WI38 (cell line): ENCODE results near the gene PFDN5.
"Not testable (repeated sequence)": the region's sequence is repeated elsewhere in the genome, so short reads cannot be mapped to it uniquely, and the experiment has no call there.

ENCODE experiments used
- H3K4me3 ChIP-seq: 2 replicates; pipeline ENCODE4 v1.5.1; 2011; ENCODE audit warnings: low read depth, mild to moderate bottlenecking, control low read depth, low read length
- TF ChIP-seq, protein P1 (sequence below): IDR thresholded peaks from 2 replicates; pipeline ENCODE4 v1.5.1; 2012; ENCODE audit warnings: low read depth, mild to moderate bottlenecking, control low read depth, low read length

PFDN5 gene

DNA sequence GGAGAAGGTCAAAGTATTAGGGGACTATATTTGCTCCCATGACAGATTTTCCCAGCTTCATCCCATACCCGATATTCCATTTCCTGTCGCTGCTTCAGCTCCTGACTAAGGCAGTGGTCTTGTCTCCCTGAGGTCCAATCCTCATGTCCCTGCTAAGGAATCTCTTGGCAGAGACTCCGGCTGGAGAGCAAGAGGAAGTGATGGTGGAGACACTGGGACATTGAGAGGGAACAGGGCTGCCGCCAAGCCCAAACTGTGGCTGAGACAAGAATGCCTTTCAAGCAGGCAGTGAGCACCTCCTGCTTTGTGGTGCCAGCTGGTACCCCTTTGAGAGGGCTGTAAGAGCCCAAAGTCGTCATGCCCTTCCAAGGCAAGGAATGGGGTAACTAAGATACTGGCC is 35.3 kb downstream of the PFDN5 start:
- TF ChIP-seq, protein P1, sequence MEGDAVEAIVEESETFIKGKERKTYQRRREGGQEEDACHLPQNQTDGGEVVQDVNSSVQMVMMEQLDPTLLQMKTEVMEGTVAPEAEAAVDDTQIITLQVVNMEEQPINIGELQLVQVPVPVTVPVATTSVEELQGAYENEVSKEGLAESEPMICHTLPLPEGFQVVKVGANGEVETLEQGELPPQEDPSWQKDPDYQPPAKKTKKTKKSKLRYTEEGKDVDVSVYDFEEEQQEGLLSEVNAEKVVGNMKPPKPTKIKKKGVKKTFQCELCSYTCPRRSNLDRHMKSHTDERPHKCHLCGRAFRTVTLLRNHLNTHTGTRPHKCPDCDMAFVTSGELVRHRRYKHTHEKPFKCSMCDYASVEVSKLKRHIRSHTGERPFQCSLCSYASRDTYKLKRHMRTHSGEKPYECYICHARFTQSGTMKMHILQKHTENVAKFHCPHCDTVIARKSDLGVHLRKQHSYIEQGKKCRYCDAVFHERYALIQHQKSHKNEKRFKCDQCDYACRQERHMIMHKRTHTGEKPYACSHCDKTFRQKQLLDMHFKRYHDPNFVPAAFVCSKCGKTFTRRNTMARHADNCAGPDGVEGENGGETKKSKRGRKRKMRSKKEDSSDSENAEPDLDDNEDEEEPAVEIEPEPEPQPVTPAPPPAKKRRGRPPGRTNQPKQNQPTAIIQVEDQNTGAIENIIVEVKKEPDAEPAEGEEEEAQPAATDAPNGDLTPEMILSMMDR: no peak
- H3K4me3 ChIP-seq: no peak overlapping the region

DNA sequence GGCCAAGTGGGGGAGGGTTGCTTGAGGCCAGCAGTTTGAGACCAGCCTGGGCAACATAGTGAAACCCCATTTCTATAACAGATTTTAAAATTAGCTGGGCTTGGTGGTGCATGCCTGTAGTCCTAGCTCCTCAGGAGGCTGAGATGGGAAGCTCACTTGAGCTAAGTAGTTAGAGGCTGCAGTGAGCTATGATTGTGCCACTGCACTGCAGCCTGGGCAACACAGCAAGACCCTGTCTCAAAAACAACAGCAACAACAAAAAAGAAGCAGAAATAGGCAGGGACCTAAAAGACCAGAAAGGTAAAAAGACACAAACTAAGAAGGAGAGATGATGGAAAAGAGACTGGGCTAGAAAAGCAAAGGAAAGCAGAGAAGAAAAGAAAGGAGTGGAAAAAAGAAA is 37.0 kb downstream of the PFDN5 start:
- not testable (repeated sequence) for H3K4me3 ChIP-seq

DNA sequence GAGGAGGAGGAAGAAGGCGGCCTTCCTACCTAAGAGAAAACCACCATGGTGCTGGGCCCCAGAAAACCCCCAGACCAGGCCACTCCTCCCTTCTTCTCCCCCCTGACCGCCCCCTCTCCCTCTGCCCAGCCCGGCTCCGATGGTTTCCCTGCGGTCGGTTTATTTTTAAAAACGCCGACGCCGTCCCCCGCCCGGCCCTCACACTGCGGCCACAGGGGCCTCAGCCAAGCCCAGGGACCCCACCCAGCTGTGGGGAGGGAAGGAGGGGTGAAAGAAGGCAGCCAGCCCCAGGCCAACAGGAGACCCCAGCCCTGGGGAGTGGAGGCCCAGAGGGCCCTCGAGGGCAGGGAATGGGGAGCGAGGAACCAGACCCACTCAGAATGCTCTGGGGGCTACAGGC is 37.4 kb downstream of the PFDN5 start:
- TF ChIP-seq, protein P1: no peak

DNA sequence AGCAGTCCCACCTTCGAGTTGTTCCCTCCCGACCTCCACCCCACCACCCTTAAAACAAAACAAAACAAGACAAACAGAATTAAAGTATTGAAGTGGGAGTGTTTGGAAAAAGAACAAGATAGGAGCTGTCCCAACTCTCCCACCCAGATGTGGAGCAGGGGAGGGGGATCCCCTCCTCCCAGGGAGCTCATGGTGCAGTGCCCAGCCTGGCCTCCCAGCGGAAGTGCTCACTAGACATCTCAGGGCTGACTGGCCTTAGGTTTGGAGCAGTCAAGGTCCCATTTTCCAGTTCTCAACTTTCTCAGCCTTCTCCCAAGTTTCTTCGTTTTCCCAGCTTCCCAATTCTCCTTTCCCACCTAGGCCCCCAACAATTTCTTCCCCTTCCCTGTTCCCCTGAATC is 37.9 kb downstream of the PFDN5 start:
- H3K4me3 ChIP-seq: no peak overlapping the region
- TF ChIP-seq, protein P1: no peak

More for the DNA sequence above, 37.4 kb downstream of the PFDN5 start:
- H3K4me3 ChIP-seq: no peak overlapping the region

DNA sequence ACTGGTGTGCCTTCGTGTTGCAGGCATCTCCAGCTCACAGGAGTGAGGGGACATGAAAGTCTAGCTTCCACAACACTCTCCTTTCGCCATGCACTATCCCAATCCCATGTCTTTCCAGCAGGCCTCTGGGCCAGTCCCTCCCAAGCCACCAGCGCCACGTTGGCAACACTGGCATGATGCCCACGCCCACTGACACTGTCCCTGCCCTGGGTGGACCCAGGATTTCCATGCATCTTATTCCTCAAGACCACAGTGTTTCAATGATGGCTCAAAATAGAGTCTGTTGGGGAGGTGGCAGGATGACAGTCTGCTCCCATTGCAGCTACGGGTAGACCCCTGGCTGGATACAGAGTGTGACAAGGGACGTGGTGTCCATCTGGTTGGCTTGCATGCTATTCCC is 38.5 kb downstream of the PFDN5 start:
- no peak overlapping the region for H3K4me3 ChIP-seq
- TF ChIP-seq, protein P1: no peak

DNA sequence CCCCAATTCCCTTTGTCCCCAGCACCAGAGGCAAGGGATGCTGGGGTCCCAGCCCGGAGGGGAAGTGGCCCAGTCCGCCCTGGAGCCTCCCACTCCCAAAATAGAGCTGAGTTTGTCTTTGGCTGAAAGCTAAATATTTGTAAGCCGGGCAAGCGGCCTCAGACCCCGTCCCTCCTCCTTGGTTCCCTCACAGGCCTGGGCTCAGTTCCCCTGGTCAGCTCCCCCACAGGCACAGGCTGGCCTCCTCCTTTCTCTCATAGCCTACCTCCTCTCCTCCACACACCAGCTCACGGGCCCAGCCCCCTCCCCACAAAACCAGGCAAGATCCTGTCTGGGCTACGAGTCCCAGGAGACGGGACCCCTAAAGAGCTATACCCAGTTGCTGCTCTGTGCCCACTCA is 39.5 kb downstream of the PFDN5 start:
- TF ChIP-seq, protein P1: no peak
- H3K4me3 ChIP-seq: no peak overlapping the region

DNA sequence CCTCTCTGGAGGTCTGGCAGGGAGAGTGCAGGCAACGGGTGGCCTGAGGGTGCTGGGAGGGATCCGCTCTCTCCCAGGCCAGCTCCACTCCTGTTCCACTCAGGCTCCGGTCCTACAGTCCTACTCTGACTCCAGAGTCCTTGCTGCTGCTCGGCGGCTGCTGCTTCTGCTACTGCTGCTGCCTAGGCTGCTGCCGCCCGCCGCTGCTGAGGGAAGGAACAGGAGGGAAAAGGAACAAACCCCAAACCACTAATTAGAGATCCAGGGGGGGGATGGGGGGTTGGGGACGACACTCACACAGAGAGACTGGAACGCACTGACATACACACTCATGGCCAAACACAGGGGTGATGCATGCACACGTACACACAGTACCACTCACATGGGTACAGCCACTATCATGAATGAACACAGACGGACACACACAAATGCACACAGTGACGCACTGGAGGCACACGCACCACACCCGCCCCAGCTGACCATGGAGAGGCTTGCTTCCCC is 40.9 kb downstream of the PFDN5 start, which contains the start of gene SP7:
Gene SP7 (minus strand): TSS at position 174 of the 501 bp plus-strand sequence. CDS start 708 bp downstream, outside the sequence.
- no peak within 1 kb of the TSS for H3K4me3 ChIP-seq

DNA sequence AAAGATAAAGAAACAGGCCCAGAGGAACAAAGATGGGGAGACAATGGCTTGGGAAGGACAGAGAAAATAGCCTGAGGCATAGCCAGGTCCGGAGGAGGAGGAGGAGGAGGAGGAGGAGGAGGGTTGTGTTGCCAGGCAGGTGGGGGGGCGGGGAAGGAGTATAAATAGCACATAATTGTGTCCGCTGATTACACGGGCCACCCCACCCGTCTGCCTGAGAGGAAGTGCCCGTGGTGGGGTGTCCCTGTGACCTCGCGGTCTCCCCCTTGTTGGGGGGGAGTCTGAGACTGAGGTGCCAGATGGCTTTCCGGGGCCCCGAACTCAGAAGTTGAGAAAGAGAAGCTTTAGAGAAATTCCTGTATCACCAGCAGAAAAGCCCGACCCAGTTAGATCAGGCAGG is 42.7 kb downstream of the PFDN5 start:
- H3K4me3 ChIP-seq: no peak overlapping the region

More for the DNA sequence above, 40.9 kb downstream of the PFDN5 start, which contains the start of gene SP7:
- TF ChIP-seq, protein P1: no peak

More for the DNA sequence above, 42.7 kb downstream of the PFDN5 start:
- TF ChIP-seq, protein P1: no peak
